Hematopoietic multipotent progenitor cell treated with erythropoietin and hydrocortisone succinate and interleukin-3 and kit ligand, for 8 days (in vitro differentiated cells): ENCODE data around the gene DPEP2NB.
A peak's percentile ranks its signal among the peaks of the same experiment; 100 is the strongest.
"Not testable (repeated sequence)": the region's sequence is repeated elsewhere in the genome, so short reads cannot be mapped to it uniquely, and the experiment has no call there.

Experiments
- DNase-seq: peaks from one replicate; pipeline ENCODE4 v3.0.0-alpha.2; 2015

The DPEP2NB gene

GRCh38 chr16:68009872-68010271 is 5.8 kb downstream of the DPEP2NB start:
- not testable (repeated sequence) for DNase-seq

DNA sequence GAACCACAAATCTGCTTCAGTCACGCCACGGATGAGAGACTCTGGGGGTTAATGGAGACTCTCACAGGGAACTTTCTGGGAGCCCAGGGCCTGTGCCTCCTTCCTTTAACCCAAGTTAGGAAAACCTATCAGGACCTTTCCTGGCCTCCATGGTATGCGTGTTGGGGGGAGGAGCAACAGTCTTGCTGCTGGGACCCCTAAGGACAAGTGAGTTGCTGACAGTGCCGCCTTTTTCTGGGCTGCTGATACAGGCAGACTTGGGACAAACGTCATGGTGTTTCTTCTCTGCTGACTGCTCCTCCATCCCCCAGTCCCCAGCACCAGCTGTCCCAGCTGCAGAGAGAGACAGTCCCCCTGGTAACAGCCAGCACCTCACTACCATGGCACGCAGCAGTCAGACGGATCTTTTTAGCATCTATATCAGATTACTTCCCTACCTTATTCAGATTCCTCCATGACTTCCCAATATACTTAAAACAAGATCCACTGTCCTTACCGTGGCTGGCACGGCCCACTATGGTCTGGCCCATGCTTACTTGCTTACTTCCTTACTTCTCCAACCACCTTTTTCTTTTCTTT is 6.5 kb downstream of the DPEP2NB start:
- no peak for DNase-seq

- DNase-seq: peak; percentile 37
These were observed 9.9 kb downstream of the DPEP2NB start for GRCh38 chr16:68005786-68006286.

DNA sequence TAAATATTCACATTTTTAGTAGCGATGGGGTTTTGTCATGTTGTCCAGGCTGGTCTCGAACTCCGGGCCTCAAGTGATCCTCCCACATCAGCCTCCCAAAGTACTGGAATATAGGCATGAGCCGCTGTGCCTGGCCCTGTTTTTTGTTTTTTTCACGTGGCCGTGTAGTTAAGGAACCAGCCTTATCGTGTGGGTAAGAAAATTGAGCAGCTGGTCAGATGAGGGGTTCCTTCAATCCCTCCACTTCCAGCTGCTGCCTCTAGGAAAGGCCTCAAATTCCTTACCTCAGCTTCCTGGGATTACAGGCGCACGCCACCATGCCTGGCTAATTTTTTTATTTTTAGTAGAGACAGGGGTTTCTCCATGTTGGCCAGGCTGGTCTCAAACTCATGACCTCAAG is 10.5 kb downstream of the DPEP2NB start:
- no peak for DNase-seq

GRCh38 chr16:68003031-68003430 is 12.7 kb downstream of the DPEP2NB start:
- no peak for DNase-seq

GRCh38 chr16:68000450-68000849 is 15.3 kb downstream of the DPEP2NB start:
- no peak for DNase-seq

GRCh38 chr16:67999985-68000384 is 15.7 kb downstream of the DPEP2NB start:
- DNase-seq: no peak

- peak; percentile 31 for DNase-seq
These were observed 16.7 kb downstream of the DPEP2NB start, which contains the start of gene DPEP2 for GRCh38 chr16:67998779-67999688. DPEP2 (minus strand) TSS chr16:67999484; CDS start chr16:67993212, 6,272 bp downstream.

- DNase-seq: not testable (repeated sequence)
These were observed 17.4 kb downstream of the DPEP2NB start for GRCh38 chr16:67998231-67998778.

DNA sequence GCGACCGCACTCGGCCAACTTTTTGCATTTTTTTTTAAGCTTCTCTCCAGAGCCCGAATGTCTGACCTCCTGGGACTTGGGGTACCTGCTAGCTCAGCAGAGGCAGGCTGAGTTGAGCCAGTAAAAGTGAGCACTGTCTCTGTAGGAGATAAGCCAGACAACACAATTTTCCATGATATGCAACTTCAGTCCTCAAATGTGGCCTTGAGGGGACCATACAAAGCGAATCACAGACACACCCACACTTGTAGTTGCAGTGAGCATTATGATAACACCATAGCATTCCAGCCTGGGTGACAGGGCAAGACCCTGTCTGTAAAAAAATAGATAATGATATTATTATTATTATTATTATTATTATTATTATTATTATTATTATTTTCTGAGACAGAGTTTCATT is 19.0 kb downstream of the DPEP2NB start:
- DNase-seq: peak; percentile 83

GRCh38 chr16:67995423-67995822 is 20.3 kb downstream of the DPEP2NB start:
- DNase-seq: peak; percentile 34

DNA sequence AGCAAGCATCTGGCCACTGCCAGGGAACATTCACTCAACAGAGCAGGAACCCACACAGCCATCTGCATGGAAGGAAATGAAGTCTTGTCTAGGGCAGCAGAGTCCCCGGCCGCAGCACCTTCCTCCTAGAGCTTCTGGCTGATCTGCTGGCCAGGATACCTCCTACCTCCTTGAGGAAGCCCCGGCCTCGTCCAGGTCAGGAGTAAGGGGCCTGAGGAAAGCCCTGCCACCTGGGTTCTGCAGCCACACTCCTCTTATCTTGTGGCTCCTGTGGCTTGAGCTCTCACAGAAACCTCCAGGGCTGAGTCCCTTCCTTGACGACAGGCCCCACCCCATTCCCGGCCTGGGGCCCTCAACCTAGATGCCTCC is 21.7 kb downstream of the DPEP2NB start:
- DNase-seq: peak; percentile 65

GRCh38 chr16:67993207-67994039 is 22.3 kb downstream of the DPEP2NB start:
- peak; percentile 92 for DNase-seq

- no peak for DNase-seq
These were observed 23.0 kb downstream of the DPEP2NB start for GRCh38 chr16:67992661-67993206.

DNA sequence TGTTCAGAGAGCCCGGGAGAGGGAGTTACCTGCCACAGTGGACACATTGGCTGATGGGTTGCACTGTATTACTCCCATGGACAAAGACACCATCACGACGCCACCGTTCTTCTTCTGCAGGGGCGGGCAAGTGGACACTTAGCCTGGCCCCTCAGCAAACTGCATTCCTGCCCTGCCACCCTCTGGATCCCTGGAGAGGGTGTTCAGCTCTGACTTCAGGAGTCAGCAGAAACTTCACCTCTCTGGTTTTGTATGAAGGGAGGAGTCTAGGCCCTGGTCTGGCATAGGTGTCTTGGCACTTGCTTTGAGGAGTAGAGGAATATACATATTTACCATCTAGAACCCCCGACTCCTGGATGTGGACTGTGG is 25.7 kb downstream of the DPEP2NB start:
- DNase-seq: no peak

GRCh38 chr16:67989322-67990017 is 26.2 kb downstream of the DPEP2NB start:
- no peak for DNase-seq

- DNase-seq: no peak
These were observed 27.0 kb downstream of the DPEP2NB start for GRCh38 chr16:67988675-67989074.

GRCh38 chr16:67987460-67988160 is 28.1 kb downstream of the DPEP2NB start:
- no peak for DNase-seq

DNA sequence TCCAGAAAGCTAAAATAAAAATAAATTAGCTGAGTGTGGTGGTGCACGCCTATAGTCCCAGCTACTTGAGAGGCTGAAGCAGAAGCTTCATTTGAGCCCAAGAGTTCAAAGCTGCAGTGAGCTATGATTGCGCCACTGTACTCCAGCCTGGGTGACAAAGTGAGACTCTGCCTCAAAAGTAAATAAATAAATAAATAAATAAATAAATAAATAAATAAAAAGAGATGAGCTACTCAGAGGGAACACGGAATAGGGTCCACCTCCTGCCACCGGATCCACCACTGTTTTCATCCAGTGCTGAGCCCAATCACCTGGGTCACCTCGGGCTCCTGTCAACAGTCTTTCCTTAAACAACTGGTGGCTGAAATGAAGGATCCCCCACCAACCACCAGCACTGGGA is 28.8 kb downstream of the DPEP2NB start:
- DNase-seq: no peak

DNA sequence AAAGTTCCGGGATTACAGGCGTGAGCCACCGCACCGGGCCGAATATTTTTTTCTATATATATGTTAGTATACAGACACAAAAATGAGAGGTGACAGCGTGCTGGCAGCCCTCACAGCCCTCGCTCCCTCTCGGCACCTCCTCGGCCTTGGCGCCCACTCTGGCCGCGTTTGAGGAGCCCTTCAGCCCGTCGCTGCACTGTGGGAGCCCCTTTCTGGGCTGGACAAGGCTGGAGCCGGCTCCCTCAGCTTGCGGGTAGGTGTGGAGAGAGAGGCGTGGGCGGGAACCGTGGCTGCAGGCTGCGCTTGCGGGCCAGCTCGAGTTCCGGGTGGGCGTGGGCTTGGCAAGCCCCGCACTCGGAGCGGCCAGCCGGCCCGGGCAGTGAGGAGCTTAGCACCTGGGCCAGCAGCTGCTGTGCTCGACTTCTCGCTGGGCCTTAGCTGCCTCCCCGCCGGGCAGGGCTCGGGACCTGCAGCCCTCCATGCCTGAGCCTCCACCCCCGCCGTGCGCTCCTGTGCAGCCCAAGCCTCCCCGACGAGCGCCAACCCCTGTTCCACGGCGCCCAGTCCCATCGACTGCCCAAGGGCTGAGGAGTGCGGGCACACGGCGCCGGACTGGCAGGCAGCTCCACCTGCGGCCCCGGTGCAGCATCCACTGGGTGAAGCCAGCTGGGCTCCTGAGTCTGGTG is 33.6 kb downstream of the DPEP2NB start:
- DNase-seq: no peak
